ENCODE data around the gene ARHGEF16. TPM values are rescaled to one million over a fixed set of nuclear protein-coding genes. Genes with fewer than 3 reads are reported as not detected.

Gene ARHGEF16
- polyA plus RNA-seq, 1 of the 3 experiments (the other 2 are of a cell fraction): 0.18 TPM

GRCh38 chr1:3469849-3470649 is 15.6 kb downstream of the ARHGEF16 start (continued):
- TF ChIP-seq SIN3A (IDR thresholded peaks at IDR 0.05; ENCODE audit: borderline replicate concordance, low read depth, low read length) (no peak), GATA2 (CRISPR knock-in tag; IDR thresholded peaks at IDR 0.05) (no peak), CHD2 (IDR thresholded peaks at IDR 0.05; ENCODE audit: low read length, partially characterized antibody) (no peak), POLR2AphosphoS5 (IDR thresholded peaks at IDR 0.05; ENCODE audit: low read depth, low read length) (no peak), YY1 (IDR thresholded peaks at IDR 0.05; ENCODE audit: low read depth) (no peak), MXI1 (IDR thresholded peaks at IDR 0.05; ENCODE audit: low read depth, low read length) (no peak), USF1 (IDR thresholded peaks at IDR 0.05; ENCODE audit: borderline replicate concordance, low read depth) (no peak), EP300 (IDR thresholded peaks at IDR 0.05; ENCODE audit: borderline replicate concordance in 1 of 2, low read depth in 1 of 2, low read length in 1 of 2) (no peak)

GRCh38 chr1:3470650-3471355 is 16.3 kb downstream of the ARHGEF16 start:
- WGBS (ENCODE audit: low lambda C conversion rate): 81% methylated on average over 17 of the region's 22 CpGs
- H3K27me3 ChIP-seq (ENCODE audit: insufficient read depth): no peaks in the 10 kb centered on the region
- no peak for DNase-seq
- H2AFZ ChIP-seq (ENCODE audit: low read depth): no peak overlapping the region
- H3K36me3 ChIP-seq (replicated peaks in 1 of 2; ENCODE audit: control insufficient read depth in 1 of 2, insufficient read depth in 2 of 2, low read length in 1 of 2): no peaks in the 10 kb centered on the region
- ChIA-PET CTCF (interaction anchor here (0.9 to 4.1 kb wide), 10 partner anchors 8 to 149 kb away, joined by 3 to 99 read pairs (median 7); partner anchors contain the start of genes ARHGEF16 and MEGF6), POLR2A (no interaction called here)
- H4K20me1 ChIP-seq (ENCODE audit: insufficient read depth): no peaks in the 10 kb centered on the region
- H3K4me2 ChIP-seq: no peak overlapping the region
- no peaks in the 10 kb centered on the region for H3K9me2 ChIP-seq
- no peaks in the 10 kb centered on the region for H3K9me3 ChIP-seq
- H3F3A ChIP-seq (replicated peaks; ENCODE audit: insufficient read depth): no peaks in the 10 kb centered on the region
- H3K9ac ChIP-seq: no peak overlapping the region
- H3K4me1 ChIP-seq (ENCODE audit: control insufficient read depth in 1 of 2, insufficient read depth in 2 of 2, low read depth in 1 of 2, low read length in 1 of 2): peaks cover 0 to 7% of the 10 kb centered on the region in 2 experiments; a peak in 2 of 4 replicates
- H3K27ac ChIP-seq (ENCODE audit: low read depth in 2 of 2, low read length in 1 of 2): no peak overlapping the region
- TF ChIP-seq CHD2 (IDR thresholded peaks at IDR 0.05; ENCODE audit: low read length, partially characterized antibody): no peak
- TF ChIP-seq FOXJ3 (CRISPR knock-in tag; IDR thresholded peaks at IDR 0.05): no peak
- TF ChIP-seq USF1 (IDR thresholded peaks at IDR 0.05; ENCODE audit: borderline replicate concordance, low read depth): no peak
- no peak for TF ChIP-seq RAD21 (IDR thresholded peaks at IDR 0.05; ENCODE audit: low read length)
- no peak for TF ChIP-seq ELF1 (IDR thresholded peaks at IDR 0.05)
- no peak for TF ChIP-seq GATA2 (CRISPR knock-in tag; IDR thresholded peaks at IDR 0.05)
- no peak for TF ChIP-seq TCF12 (IDR thresholded peaks at IDR 0.05)
- no peak for TF ChIP-seq EP300 (IDR thresholded peaks at IDR 0.05; ENCODE audit: borderline replicate concordance in 1 of 2, low read depth in 1 of 2, low read length in 1 of 2)
- TF ChIP-seq CTCF (IDR thresholded peaks at IDR 0.05): no peak
- TF ChIP-seq SIN3A (IDR thresholded peaks at IDR 0.05; ENCODE audit: borderline replicate concordance, low read depth, low read length): no peak
- TF ChIP-seq RFX5 (IDR thresholded peaks at IDR 0.05; ENCODE audit: low read length): no peak
- TF ChIP-seq RCOR1 (IDR thresholded peaks at IDR 0.05; ENCODE audit: low read length): no peak
- TF ChIP-seq GABPA (IDR thresholded peaks at IDR 0.05; ENCODE audit: low read depth): no peak
- TF ChIP-seq MEF2A (IDR thresholded peaks at IDR 0.05; ENCODE audit: borderline replicate concordance, low read depth): no peak
- no peak for TF ChIP-seq YY1 (IDR thresholded peaks at IDR 0.05; ENCODE audit: low read depth)
- no peak for TF ChIP-seq MAX (IDR thresholded peaks at IDR 0.05; ENCODE audit: low read depth)
- no peak overlapping the region for H3K4me3 ChIP-seq (ENCODE audit: low read depth in 2 of 2, low read length in 1 of 2)
- H3K79me2 ChIP-seq (ENCODE audit: insufficient read depth): no peaks in the 10 kb centered on the region

All from SK-N-SH (cell line).